CD4-positive, alpha-beta memory T cell (primary cell): ENCODE results near the gene MRPL23. TPM values are rescaled to one million over a fixed set of nuclear protein-coding genes. Genes with fewer than 3 reads are reported as not detected.

Experiments
- CTCF ChIA-PET: fragments of 350-600 bp; sonication (Branson Sonifier 250); formaldehyde crosslinking; loops from one replicate; lab custom pipeline; 2021; ENCODE audit warnings: inconsistent platforms; ENCODE audit not compliant: partially characterized antibody; lab: Charles Lee
- POLR2A ChIA-PET: fragments of 350-600 bp; sonication (Branson Sonifier 250); formaldehyde crosslinking; loops from one replicate; lab custom pipeline; 2021; ENCODE audit not compliant: partially characterized antibody; lab: Charles Lee
- DNase-seq, 5 donors: peaks; one replicate each; pipeline versions ENCODE4 v3.0.0 to v3.0.0-alpha.2; 2020 to 2022; ENCODE audit warnings: mixed read lengths in 1 of 5
- H3K27ac ChIP-seq: one replicate; pipeline ENCODE4 v1.7.0; 2013; ENCODE audit warnings: low read depth, low read length
- H3K27me3 ChIP-seq: 2 replicates; pipeline ENCODE4 v1.7.0; 2013; ENCODE audit warnings: mild to moderate bottlenecking, low read length, moderate library complexity; ENCODE audit not compliant: insufficient read depth
- H3K36me3 ChIP-seq: 2 replicates; pipeline ENCODE4 v1.7.0; 2013; ENCODE audit warnings: mild to moderate bottlenecking, low read length, moderate library complexity; ENCODE audit not compliant: insufficient read depth
- H3K4me1 ChIP-seq: 2 replicates; pipeline ENCODE4 v1.7.0; 2013; ENCODE audit warnings: mild to moderate bottlenecking, low read length, moderate library complexity; ENCODE audit not compliant: insufficient read depth
- H3K4me3 ChIP-seq, 2 donors: one replicate each; pipeline ENCODE4 v1.7.0; 2013; ENCODE audit warnings: low read length in 2 of 2, mild to moderate bottlenecking in 1 of 2
- H3K9me3 ChIP-seq, 2 donors: one replicate each; pipeline ENCODE4 v1.7.0; 2013; ENCODE audit warnings: low read length in 2 of 2, control low read depth in 1 of 2; ENCODE audit not compliant: control insufficient read depth in 1 of 2
- H3K27ac Mint-ChIP-seq, 7 donors: one replicate each; pipeline ENCODE4 v1.8.0; 2020 to 2021; ENCODE audit warnings: mixed read lengths in 7 of 7, mild to moderate bottlenecking in 6 of 7, inconsistent platforms in 3 of 7, moderate library complexity in 3 of 7
- H3K27me3 Mint-ChIP-seq, 2 donors: one replicate each; pipeline ENCODE4 v1.8.0; 2020 to 2021; ENCODE audit warnings: mixed read lengths in 2 of 2
- H3K36me3 Mint-ChIP-seq, 2 donors: one replicate each; pipeline ENCODE4 v1.8.0; 2020 to 2021; ENCODE audit warnings: mixed read lengths in 2 of 2, inconsistent platforms in 1 of 2, mild to moderate bottlenecking in 1 of 2
- H3K4me1 Mint-ChIP-seq, 4 donors: one replicate each; pipeline ENCODE4 v1.8.0; 2020 to 2021; ENCODE audit warnings: mixed read lengths in 4 of 4, mild to moderate bottlenecking in 1 of 4
- H3K4me3 Mint-ChIP-seq, 8 donors: one replicate each; pipeline ENCODE4 v1.8.0; 2020 to 2021; ENCODE audit warnings: mixed read lengths in 8 of 8, mild to moderate bottlenecking in 7 of 8, moderate library complexity in 6 of 8, inconsistent platforms in 3 of 8
- H3K9me3 Mint-ChIP-seq, 8 donors: one replicate each; pipeline ENCODE4 v1.8.0; 2020 to 2021; ENCODE audit warnings: mixed read lengths in 8 of 8, mild to moderate bottlenecking in 5 of 8, inconsistent platforms in 3 of 8, moderate library complexity in 1 of 8
- intact Hi-C: fragments of 100-400 bp; cut with micrococcal nuclease; formaldehyde crosslinking; loops from one replicate; pipeline ENCODE4 v1.15.1; 2023
- polyA plus RNA-seq, 2 donors: library from polyadenylated mRNA; unstranded; fragments of 300-500 nt; fragmentation: Illumina TruSeq; gene quantifications; one replicate each; pipeline ENCODE4 v1.2.3, GENCODE V29; 2021
- total RNA-seq, 2 experiments: library from RNA; stranded (reverse); gene quantifications; one replicate each; pipeline ENCODE4 v1.2.3, GENCODE V29; 2021

The MRPL23 gene
- total and polyA plus RNA-seq, 4 experiments from 2014 or later = 15.2 to 51.0 (median 44.9) TPM

DNA sequence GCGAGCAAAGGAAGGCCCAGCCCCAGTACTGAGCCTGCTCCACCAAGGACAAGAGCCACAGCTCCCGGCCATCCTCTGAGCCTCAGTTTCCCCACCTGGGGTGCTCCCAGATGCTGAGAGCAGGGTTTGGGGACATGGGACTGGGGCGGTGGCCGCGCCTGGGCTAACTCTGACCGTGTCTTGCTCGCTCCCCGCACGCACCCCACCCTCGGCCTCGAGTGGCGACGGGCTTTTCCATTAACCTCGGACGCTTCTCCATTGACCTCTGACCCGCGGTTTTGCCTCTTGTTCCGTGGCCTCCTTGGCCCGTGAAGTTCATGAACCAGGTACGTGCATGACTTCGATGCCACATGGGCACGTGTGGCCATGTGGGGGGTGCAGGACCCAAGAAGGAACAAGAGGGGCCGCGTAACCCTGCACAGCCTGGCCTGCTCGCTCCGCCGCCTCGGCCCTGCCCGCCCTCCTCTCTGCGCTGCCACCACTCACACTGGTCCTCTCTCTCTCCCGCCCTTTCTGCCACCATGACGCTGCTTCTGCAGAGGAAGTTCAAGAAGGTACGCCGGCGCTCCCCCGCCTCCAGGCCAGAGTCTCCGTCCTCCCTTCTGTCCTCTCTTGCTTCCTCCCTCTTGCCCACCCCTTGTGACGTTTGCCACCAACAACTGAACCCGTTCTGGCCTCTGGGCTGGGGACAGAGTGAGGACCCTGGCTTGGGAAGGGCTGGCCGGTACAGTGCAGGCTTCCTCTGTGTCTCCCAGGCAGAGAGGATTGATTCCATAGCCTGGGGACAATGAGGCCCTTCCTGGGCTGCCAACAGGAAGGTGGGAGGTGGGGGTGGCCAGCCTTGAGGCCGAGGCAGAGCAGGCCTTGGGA is 20.7 kb upstream of the MRPL23 start:
- H3K4me1 ChIP-seq = no peaks in the 10 kb centered on the region
- H3K27me3 Mint-ChIP-seq = peaks cover 0 to 9% of the 10 kb centered on the region in 2 donors
- H3K36me3 ChIP-seq = no peaks in the 10 kb centered on the region
- POLR2A ChIA-PET = no interaction called here
- no peak for DNase-seq
- H3K27me3 ChIP-seq = no peaks in the 10 kb centered on the region
- no peaks in the 10 kb centered on the region for H3K9me3 ChIP-seq
- no peaks in the 10 kb centered on the region for H3K36me3 Mint-ChIP-seq
- peaks cover 6 to 14% (median 11%) of the 10 kb centered on the region in 4 donors for H3K4me1 Mint-ChIP-seq
- no peak overlapping the region for H3K27ac Mint-ChIP-seq
- H3K4me3 Mint-ChIP-seq = no peak overlapping the region
- no peak overlapping the region for H3K27ac ChIP-seq
- H3K4me3 ChIP-seq = no peak overlapping the region
- H3K9me3 Mint-ChIP-seq = no peaks in the 10 kb centered on the region
- CTCF ChIA-PET = no interaction called here
- intact Hi-C loops = no loop called here

DNA sequence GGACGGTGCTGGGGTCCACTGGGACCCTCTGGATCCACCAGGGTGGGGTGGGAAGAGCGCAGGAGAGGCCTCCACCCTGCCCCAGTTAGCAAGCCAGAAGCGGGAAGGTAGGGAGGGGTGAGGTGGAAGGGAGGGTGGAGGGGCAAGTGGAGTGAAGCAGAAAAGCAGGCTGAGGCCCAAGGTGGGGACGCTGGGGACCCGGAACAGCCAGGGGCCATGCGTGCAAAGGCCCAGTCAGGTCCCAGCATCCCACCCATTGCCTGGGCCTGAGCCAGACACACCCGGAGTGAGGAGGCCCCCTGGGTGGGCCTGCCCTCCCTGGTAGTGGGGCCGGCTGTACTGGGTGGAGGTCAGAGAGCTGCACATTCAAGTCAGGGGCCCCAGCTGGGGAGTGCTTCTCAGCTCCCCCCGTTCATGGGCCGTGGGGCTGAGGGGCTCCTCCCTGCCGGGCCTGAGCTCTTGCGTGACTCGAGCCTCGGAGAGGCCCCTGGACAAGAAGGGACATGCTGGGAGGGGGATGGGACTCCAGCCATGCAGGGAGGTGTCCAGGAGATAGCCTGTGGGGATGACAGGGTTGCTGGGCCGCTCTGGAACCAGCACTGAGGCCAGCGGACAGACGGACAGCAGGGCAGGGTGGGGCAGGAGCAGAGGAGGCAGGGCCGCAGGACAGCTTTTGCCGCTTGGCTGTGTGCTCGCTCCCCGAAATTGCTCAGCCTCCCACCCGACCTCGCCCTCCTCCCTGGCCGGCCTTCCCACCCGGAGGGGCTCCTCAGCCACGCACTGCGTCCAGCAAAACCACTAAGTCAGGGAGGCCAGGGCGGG is 19.9 kb upstream of the MRPL23 start:
- no peaks in the 10 kb centered on the region for H3K9me3 Mint-ChIP-seq
- H3K27me3 Mint-ChIP-seq = peaks cover 2 to 7% of the 10 kb centered on the region in 2 donors
- H3K4me1 ChIP-seq = no peaks in the 10 kb centered on the region
- H3K27ac ChIP-seq = no peak overlapping the region
- H3K4me3 Mint-ChIP-seq = no peak overlapping the region
- no peak for DNase-seq
- H3K4me1 Mint-ChIP-seq = peaks cover 6 to 14% (median 11%) of the 10 kb centered on the region in 4 donors
- H3K27me3 ChIP-seq = no peaks in the 10 kb centered on the region
- no peaks in the 10 kb centered on the region for H3K36me3 Mint-ChIP-seq
- intact Hi-C loops = no loop called here
- POLR2A ChIA-PET = no interaction called here
- H3K4me3 ChIP-seq = no peak overlapping the region
- no peaks in the 10 kb centered on the region for H3K9me3 ChIP-seq
- no peak overlapping the region for H3K27ac Mint-ChIP-seq
- no peaks in the 10 kb centered on the region for H3K36me3 ChIP-seq
- CTCF ChIA-PET = no interaction called here

DNA sequence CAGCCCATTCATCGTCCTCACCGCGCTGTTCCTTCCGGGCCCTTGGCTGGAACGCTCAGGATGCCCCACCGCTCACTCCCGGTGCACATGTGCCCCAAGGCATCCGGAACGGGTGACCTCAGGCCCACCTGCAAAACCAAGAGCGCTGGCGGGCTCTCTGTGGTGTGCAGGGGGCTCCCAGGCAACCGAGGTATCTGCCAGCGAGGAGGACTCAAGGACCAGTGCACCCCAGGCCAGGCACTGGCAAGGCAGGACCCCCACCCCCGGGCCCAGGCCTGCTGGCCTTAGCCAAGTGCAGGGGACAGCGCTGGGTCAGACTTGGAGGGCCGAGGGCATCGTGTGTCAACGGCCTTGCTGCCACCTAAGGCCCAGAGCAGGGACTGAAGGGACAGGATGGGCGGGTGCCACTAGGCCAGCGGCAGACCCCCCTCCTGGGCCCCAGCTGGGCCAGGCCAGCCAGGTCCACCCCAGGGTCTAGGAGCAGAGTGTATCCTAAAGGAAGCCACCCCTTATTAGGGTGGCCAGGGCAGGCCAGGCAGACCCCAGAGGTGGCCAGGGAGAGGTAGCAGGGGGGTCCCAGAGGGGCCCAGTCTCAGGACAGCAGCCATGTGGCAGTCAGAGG is 19.2 kb upstream of the MRPL23 start:
- Histone ChIP-seq H3K27ac (no peak overlapping the region), H3K27me3 (no peaks in the 10 kb centered on the region), H3K36me3 (no peaks in the 10 kb centered on the region), H3K4me3 (no peak overlapping the region), H3K9me3 (no peaks in the 10 kb centered on the region), H3K4me1 (no peaks in the 10 kb centered on the region)
- no peak overlapping the region for H3K4me3 Mint-ChIP-seq
- no peaks in the 10 kb centered on the region for H3K36me3 Mint-ChIP-seq
- H3K9me3 Mint-ChIP-seq = no peaks in the 10 kb centered on the region
- no peak for DNase-seq
- ChIA-PET CTCF (no interaction called here), POLR2A (no interaction called here)
- H3K4me1 Mint-ChIP-seq = peaks cover 6 to 14% (median 11%) of the 10 kb centered on the region in 4 donors
- no peak overlapping the region for H3K27ac Mint-ChIP-seq
- peaks cover 2 to 7% of the 10 kb centered on the region in 2 donors for H3K27me3 Mint-ChIP-seq
- intact Hi-C loops = no loop called here

DNA sequence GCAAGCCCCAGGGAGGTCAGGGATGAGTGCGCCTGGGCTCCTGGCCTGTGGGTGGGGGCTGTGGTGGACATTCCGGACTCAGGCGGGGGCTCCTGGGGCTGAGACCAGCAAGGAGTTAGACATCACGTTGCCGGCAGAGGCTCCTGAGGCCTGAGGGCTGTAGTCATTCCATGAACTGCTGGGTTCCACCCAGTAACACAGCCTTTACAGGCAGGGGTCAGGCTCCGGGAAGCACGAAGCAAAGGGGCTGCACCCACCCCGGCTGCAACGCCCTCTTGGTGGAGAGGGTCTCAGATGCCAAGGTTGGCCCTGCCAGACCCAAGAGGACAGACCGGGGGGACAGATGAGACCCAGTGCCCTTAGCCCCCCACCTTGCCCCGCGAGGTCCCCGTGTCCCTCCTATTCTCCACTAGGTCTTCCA is 18.7 kb upstream of the MRPL23 start:
- DNase-seq = peak in 1 of 5 donors; percentile 28
- H3K27ac Mint-ChIP-seq = no peak overlapping the region
- ChIA-PET POLR2A (no interaction called here), CTCF (no interaction called here)
- H3K27me3 Mint-ChIP-seq = peaks cover 2 to 6% of the 10 kb centered on the region in 2 donors
- Histone ChIP-seq H3K36me3 (no peaks in the 10 kb centered on the region), H3K27me3 (no peaks in the 10 kb centered on the region), H3K27ac (no peak overlapping the region), H3K4me3 (no peak overlapping the region), H3K4me1 (no peaks in the 10 kb centered on the region), H3K9me3 (no peaks in the 10 kb centered on the region)
- no peaks in the 10 kb centered on the region for H3K36me3 Mint-ChIP-seq
- H3K4me1 Mint-ChIP-seq = peaks cover 6 to 14% (median 11%) of the 10 kb centered on the region in 4 donors
- intact Hi-C loops = no loop called here
- no peak overlapping the region for H3K4me3 Mint-ChIP-seq
- no peaks in the 10 kb centered on the region for H3K9me3 Mint-ChIP-seq

DNA sequence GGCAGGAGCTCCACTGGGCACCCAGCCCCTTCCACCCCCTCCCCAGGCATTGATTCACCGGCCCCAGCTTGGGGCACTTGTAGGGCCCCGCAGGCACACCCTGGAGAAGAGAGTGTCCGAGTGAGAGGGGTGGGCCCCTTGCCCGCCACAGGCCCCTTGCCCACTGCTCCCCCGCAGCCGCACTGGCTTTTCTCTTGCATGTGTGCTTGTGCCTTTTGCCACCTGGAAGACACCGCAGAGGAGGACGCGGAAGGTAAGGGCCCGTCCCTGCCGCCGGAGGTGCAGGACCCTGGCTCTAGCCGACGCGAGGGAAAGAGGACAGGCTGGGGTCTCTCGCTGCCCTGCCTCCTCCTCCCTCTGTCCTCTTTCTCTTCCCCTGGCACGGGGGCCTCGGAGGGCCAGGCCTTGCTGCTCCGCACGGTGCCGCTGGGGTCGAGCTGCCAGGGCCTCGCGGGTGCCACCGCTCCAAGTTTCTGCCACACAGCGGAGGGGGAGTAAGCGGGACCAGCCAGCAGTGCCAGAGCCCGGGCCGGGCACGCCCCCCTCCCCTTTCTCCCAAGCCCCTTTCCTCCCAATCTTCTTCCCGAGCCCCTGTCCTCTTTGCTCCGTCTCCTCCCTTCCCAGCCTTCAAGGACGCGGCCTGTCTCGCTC is 18.1 kb upstream of the MRPL23 start:
- CTCF ChIA-PET = no interaction called here
- Mint-ChIP-seq H3K4me3 (no peak overlapping the region), H3K36me3 (no peaks in the 10 kb centered on the region), H3K9me3 (no peaks in the 10 kb centered on the region), H3K4me1 (peaks cover 4 to 8% (median 5%) of the 10 kb centered on the region in 4 donors), H3K27me3 (peaks cover 2% of the 10 kb centered on the region in 2 donors), H3K27ac (no peak overlapping the region)
- H3K4me3 ChIP-seq = no peak overlapping the region
- H3K36me3 ChIP-seq = no peaks in the 10 kb centered on the region
- intact Hi-C loops = no loop called here
- H3K9me3 ChIP-seq = no peaks in the 10 kb centered on the region
- no peak overlapping the region for H3K27ac ChIP-seq
- H3K4me1 ChIP-seq = no peaks in the 10 kb centered on the region
- H3K27me3 ChIP-seq = no peaks in the 10 kb centered on the region
- peak in 1 of 5 donors; percentile 35 for DNase-seq
- POLR2A ChIA-PET = no interaction called here

DNA sequence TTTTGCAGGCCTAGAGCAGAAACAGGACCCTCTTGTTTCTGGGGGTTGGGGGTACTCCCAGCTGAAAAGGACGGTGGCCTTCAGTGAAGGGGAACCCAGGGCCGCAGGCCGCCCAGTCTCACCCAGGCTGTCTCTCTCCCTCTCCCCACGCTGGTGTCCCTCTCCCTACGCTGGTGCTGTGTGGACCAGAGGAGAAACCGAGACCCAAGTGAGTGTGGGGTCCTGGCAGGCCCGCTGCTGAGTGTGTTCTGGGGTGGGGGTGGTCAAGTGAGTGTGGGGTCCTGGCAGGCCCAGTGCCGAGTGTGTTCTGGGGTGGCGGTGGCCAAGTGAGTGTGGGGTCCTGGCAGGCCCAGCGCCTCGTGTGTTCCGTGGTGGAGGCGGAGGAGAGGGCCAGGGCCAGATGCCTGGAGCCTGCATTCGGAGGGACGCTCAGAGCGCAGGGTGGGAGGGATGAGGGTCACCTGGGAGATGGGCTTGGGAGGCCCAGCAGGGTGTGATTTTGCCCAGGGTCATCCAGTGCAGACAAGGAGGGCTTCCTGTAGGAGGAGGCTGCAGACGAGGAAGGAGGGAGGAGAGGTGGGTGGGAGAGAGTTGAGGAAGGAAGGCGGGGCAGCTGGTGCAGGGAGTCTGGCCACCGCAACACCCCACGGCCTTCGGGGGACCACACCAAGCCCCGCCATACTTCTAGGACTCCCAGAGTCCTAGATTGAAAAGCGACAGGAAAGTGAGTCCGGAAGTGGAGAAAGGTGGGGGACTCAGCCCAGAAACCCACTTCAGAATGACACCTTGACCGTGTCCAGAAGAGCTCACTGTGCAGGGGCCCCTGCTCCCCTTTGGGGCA is 17.3 kb upstream of the MRPL23 start:
- POLR2A ChIA-PET = interaction anchor here (1.0 kb wide), 1 partner anchor 12 kb away, joined by 3 read pairs; no protein-coding TSS in a partner anchor
- Histone ChIP-seq H3K4me3 (no peak overlapping the region), H3K9me3 (no peaks in the 10 kb centered on the region), H3K36me3 (no peaks in the 10 kb centered on the region), H3K27ac (no peak overlapping the region), H3K27me3 (no peaks in the 10 kb centered on the region), H3K4me1 (no peaks in the 10 kb centered on the region)
- H3K27me3 Mint-ChIP-seq = peaks cover 2% of the 10 kb centered on the region in 2 donors
- no peak overlapping the region for H3K27ac Mint-ChIP-seq
- no peaks in the 10 kb centered on the region for H3K36me3 Mint-ChIP-seq
- H3K4me3 Mint-ChIP-seq = no peak overlapping the region
- peaks cover 4 to 8% (median 5%) of the 10 kb centered on the region in 4 donors for H3K4me1 Mint-ChIP-seq
- intact Hi-C loops = no loop called here
- H3K9me3 Mint-ChIP-seq = no peaks in the 10 kb centered on the region
- CTCF ChIA-PET = no interaction called here
- peak in 1 of 5 donors; percentile 28 for DNase-seq
